ENCODE data around the gene FURIN.

DNA sequence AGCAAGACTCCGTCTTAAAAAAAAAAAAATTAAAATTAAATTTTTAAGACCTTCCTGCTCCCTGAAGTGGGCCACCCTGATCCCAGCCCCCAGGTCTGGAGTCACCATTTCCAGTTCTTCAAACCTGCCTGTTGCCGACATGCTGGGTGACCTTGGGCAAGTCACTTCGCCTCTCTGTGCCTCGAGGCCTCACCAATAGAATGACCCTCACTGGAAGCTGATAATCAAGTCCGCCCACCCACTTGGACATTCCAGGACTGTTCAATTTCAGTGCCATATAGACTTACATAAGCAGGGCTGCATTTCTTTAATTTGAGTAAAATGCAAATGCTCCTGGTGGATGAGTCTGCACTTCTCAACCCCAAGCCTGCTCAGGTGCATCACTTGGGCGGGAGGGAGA is 39.3 kb upstream of the FURIN start:
- no peak for TF ChIP-seq ZNF274 (IDR thresholded peaks at IDR 0.05; ENCODE audit: low read depth, low read length)
- no peak for TF ChIP-seq YY1 (IDR thresholded peaks at IDR 0.05; ENCODE audit: insufficient read depth, insufficient read length)
- TF ChIP-seq SUZ12 (IDR thresholded peaks at IDR 0.05; ENCODE audit: extremely low read depth, insufficient read depth, insufficient read length), result no peak

Data from NT2/D1 (cell line).